ENCODE results near the gene LRRC75A.
"Not testable (repeated sequence)": the region's sequence is repeated elsewhere in the genome, so short reads cannot be mapped to it uniquely, and the experiment has no call there.

LRRC75A gene

DNA sequence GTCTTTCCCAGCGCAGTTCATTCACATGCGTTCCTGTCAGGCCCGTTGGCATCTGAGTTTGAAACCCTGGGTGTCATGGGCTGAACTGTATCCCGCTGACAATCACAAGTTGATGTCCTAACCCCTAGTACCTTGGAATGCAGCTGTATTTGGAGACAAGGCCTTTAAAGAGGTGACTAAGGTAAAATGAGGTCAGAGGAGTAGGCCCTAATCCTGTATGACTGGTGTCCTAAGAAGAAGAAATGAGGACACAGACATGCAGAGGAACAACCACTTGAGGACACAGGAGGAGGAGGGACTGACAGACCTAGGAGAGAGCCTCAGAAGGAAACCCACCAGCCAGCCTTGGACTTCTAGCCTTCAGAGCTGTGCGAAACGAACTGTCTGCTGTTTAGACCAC, 43.5 kb downstream of the LRRC75A start:
- DNase-seq: no peak

DNA sequence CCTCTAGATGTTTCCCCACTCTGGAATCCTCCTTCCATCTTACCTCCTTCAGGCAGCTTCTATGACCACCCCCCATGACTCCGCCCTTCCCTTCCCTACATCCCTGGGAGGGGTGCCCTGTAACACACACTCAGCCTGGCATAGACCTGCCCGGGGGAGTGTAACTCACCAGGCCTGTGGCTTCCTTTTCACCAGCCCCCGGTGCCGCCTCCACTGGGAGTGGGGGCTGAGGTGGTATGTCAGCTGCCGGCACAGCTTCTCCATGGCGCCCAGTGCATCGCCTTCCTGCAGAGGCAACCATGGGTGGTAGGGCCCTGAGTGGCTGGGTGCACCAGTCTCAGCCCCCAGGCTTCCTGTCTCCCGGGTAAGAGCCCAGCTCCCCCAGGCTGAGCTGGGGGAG, 44.3 kb downstream of the LRRC75A start:
- no peak for DNase-seq

DNA sequence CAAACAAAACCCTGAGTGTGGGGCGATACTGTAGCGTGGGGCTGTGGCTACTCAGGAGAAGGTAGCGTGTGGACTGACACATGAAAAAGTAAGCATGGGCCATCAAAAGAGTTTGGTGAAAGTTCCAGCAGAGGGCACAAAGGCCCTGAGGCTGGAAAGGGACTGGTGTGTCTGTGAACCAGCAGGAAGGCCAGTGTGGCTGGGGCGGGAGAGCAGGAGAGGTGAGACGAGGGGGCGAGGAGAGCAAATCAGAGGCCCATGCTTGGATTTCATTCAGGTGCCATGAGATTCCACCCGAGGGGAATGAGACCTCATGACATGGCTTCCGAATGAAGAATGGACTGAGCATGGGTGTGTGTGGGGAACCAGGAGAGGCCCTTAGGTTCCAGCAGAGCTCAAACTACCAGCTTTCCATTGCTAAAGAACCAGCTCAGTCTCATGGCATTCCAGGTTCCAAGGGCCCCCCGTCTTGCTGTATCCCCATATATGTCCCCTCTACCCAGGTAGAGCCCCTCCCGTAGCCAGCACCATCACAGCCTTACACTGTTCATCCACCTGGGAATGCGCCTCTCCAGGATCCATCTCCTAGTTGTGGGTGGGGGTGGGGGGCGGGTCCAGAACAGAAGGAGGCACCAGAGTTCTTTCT, 45.5 kb downstream of the LRRC75A start:
- no peak for DNase-seq

DNA sequence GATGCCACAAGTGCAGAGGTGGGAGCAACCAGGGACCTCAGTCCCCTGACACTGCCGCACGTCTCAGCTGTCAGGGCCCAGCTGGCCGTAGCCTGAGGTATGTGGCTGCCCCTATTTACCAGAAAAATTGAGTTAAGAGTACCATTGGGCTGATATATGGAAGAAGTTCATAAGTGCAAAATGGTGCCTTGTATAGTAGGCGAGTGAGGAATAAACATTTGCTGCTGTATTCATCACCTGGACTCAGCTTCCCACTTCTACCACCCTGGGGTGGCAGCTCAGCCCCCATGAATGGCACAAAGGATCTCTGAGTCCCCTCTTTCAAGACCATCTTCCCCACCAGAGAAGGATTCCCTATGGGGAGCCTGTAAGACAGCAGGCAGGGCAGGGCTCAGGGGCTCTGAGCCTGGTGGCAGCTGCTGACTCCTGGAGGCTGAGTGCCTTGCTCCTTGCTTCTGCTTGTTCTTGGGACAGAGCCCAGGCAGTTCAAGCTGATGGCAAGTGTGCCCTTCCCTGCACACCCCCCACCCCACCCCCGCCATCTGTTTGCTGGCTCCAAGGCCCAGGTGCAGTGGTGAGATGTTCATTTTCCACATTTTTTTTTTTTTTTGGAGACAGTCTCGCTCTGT, 47.6 kb downstream of the LRRC75A start:
- no peak for DNase-seq

DNA sequence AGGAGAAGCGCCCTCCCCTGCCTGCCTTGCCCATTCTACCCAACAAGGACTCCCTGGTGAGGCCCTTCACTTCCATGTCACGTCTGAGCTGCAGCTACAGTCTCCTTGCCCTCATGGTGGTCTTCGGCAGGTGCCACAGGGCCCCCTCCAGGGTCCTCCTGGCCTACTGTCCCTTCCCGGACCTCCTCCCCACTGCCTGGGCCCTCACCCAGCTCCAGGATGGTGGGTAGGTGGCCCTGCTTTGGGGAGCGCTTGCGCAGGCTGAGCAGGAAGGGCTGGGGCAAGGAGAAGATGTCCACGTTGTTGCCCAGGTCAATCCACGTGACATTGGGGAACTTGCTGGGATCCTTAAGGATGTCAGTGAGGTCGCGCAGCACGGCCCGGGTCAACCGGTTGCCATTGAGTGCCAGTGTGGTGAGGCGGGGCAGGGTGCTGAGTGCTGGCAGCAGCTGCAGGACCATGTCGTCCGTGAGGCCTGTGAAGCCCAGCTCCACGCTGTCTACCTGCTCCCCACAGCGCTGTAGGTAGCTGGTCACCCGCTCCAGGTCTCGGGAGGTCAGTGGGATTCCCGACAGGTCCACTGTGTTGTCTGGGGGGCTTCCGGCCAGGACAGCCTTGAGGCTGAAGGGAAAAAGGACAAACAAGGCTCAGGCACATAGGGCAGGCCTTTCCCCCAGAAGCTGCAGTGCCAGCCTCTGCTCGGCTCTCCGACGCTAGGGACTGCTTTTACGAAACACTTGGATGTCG, 48.3 kb downstream of the LRRC75A start:
- DNase-seq: peak; percentile 28

DNA sequence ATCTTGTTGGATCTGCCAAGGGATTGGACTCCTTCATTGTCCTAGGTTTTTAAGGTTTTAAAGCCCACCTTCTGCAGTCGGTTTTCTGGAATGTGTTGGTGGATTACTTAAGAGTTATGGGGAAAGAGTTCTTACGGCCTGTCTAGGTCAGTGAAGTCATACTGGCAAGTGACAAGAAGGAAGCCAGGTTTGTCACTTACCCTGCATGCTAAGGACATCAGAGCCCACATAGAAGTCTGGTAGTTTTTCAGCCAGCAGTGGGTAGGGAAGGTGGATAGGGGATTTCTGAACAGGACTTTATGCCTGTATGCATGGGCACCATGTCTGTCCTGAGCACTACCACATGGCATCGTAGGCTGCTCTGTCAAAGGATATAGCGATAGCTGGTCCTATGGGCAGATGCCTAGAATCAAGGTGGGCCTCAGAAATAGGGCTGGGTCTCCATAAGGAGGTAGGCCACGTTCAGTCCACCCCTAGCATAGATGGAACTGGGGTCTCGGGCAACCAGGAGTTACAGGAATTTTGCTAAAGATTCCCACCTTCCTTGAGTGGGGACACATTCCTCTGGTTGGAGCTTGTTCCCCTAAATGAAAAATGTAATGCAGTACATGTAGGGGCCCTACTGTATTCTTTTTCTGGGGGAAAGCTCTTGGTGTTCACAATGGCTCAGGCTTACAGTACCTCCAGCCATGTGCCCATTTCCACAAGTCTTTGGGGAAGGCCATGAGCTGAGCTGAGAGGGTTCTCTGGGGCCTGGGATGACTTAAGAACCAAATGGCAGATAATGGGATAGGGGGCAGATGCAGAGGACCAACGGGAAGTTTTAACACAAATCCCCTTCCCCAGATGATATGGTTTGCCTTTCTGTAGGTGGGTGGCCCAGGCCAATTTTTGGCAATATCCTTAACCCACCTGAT, 49.1 kb downstream of the LRRC75A start:
- DNase-seq: no peak

DNA sequence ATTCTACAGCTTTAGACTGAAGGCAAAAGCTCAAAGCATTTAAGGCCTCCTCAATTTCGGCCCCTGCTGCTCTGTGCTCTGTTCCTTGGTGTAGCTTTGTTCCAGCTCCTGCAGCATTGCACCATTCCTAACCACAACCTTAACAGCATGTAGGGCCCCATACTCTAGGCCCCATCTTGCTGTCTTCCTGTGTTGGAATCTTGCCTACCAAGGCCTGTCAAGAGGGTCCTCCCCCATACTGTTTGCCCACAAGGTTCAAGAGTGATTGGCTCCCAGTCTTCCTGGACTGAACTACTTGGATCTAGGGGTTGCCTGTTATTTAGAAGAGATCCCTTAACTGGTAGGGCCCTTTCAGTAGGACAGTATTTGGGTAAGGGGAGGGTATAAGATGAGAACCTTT, 49.9 kb downstream of the LRRC75A start:
- DNase-seq: no peak

DNA sequence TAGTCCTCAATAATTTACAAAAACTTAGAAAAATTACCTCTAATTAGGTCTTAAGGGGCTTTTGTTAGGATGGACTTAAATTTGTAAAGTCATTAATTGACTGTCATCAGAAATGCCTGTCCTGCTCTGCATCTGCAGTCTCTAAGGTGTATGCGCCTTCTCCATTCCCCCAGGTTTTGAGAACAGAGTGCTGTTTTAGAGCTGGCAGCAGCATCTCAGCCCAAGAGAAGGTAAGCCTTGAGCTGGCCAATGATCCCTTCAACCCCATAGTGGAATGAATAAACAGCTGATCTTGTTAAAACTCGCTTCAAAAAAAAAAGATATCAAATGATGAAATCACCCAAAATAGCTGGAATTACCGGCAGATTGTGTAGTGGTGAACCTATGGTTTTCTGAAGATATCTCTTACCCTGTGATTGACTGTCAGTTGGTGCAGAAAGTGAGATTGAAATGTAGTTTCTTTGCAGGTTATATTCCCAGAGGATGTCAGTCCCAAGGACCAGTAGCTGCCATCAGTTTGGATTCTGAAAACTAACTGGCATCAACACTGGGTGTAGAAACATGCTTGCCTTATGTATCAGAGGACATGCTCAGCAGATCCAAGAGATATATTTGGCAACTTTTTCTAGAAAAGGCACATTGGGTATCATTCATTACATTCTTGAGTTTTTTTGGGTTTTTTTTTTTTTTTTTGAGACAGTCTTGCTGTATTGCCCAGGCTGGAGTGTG, 50.9 kb downstream of the LRRC75A start:
- no peak for DNase-seq

DNA sequence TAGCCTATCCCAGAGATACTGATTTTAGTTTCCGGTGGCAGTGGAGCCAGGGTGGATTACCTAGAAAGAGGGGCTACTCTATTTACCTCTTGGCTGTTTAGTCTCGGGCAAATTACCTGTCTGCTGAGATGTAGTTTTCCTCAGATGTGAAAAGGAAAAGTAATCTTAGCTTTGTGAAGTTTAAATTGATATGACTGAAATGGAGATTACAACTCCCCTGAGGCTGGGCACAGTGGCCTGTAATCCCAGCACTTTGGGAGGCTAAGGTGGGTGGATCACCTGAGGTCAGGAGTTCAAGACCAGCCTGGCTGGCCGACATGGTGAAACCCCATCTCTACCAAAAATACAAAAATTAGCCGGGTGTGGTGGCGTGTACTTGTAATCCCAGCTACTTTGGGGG, 51.6 kb downstream of the LRRC75A start:
- not testable (repeated sequence) for DNase-seq

DNA sequence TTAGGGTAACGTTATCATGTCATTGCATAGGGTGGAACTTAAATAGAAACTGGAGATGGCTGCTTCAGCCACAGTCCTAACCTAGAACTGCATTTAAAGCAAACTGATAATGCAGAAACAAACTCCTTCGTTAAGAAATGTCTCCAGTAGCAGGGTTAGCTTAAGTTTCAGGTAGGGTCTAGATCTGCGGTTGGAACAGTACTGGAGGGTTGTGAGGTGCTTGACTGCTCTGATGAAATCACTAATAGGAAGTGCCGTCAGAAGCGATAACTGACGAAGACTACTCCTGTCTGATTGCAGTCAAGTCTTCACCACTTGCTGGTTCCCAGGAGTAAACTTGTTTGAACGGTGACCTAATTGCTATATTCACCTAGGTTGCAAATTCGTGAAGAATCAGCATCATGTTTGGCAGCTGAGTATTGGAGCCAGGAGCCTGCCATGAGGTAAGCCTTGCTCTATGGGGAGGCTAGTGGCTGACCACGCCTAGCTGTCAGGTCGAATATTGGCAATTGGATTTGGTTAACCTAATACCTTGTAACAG, 52.1 kb downstream of the LRRC75A start:
- no peak for DNase-seq

DNA sequence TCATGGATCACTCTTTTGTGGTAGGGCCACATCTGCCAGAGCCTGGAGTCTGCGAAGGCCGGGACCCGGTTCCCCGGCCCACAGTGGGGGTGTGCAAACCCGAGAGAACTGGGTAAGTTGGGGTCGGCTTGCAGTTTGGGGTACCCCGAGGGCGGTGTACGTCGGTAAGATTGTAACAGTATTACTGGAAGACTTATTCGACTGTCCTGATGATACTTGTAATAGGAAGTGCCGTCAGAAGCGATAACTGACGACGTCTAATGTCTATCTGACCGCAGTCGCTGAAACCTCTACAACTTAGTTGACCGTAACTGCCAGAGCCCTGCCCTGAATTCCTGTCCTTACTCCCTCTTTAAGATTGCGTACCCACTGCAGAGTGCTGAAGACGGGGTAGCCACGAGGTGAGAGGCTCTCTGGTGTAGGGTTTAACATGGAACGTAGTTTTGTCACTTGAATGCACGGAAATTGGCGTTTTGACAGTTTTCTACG, 52.6 kb downstream of the LRRC75A start:
- DNase-seq: peak; percentile 28

DNA sequence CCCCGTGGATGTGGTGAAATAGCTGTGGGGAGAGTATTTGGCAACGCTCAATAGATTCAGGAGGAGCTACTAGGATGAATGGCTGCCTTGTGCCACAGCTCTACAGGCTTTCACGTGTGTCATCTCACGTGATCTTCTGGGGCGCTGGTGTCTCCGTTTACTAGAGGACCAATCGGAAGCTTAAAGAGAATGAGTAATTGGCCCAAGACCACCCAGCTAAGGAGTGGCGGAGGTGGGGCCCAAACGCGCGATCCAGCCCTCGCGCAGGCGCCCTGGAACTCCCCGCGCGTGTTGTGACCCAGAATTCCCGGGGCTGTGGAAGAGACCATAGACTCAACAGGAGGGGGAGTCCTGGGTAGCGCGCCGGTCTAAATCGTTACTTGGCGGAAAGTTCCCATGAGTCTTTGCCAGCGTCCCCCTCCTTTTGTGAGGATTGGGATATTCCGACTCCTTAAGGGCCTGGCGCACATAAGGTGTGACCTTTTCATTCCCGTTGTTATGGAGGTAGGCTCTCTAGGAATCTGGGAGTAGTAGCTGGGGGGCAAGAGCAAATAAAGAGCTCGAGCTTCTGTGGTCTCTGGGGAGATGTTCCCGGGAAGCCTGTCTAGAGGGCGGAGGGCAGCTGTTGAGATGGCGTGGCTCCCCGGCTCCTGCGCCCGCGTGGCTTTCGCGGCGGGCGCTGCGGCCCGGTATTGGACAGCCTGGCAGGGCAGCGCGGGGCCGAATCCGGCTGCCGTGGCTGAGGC, 53.3 kb downstream of the LRRC75A start:
- peak; percentile 89 for DNase-seq

DNA sequence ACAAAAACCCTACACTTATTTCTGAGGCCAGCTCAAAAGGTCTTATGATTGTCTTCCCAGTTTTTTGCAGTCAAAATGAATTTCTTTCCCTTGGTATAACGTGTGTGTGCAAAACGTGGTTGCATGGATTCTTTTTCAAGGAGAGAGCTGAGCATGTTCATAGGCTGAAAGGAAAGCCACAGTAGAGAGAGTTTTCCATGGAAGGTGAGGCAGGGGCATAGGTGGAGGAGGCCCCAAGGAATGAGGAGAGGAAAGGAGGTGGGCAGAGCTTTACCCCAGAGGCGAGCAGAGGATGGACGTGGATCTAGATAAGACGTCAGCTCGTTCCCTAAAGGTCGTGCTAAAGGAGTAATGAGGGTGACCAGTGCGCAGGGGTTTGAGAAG, 53.8 kb downstream of the LRRC75A start:
- DNase-seq: no peak

DNA sequence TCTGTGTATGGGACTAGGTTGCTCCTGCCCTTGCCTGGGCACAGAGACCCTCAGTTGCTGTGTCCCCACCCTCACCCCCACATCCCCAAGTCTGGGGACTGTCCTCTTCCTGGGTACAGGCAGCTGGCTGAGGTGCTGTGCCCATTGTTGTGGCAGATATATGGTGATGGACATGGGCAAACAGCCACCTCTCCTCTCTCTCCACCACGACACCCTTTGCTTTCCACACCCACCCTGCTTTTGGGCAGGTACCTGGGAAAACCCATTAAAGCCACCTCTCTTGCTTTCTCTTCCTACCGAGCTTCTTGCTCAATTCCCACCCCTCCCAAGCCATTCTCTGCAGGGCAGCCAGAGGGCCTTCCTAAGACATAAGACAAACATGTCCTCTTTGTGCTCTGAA, 54.9 kb downstream of the LRRC75A start:
- DNase-seq: no peak

DNA sequence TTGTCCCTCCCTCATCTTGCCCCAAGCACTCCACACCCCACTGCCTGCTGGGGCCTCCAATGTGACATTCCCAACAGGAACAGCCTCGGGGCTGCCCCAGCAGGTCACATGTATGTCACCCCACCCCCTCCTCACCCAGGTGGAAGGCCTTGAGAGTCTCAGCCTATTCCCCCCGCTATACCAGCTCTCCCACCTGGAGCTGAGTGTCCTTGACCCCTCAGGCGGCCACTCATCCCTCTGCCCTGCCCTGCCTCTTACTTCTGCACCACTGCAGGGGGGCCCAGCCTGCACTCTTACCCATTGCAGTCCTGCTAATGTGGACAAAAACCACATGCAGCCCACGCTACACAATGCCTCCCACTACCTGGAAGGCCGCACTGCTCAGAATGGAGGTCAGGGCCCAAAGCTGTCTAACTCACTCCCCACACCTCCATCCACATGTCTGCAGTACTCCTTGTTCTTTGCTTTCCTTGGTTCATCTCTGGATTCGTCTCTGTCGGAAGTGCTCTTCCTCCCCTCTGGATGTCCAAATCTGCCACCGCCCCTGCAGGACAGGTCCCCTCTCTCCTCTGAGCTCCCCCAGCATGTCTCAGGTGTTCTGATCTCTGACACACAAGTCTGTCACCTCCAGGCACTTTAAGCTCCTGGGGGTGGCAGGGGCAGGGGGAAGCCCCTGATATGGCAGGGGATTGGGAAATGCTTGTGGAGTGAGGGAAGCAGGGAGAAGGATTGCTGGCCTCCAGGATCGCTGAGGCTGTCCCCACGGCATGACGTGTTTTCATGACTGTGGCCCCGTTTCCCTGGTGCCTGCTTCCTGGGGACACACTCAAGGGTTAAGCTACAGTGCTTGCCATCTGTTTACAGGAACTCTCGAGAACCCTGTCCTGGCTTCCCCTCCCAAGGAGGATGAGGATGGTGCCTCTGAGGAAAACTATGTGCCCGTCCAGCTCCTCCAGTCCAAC, 55.8 kb downstream of the LRRC75A start:
- DNase-seq: no peak

DNA sequence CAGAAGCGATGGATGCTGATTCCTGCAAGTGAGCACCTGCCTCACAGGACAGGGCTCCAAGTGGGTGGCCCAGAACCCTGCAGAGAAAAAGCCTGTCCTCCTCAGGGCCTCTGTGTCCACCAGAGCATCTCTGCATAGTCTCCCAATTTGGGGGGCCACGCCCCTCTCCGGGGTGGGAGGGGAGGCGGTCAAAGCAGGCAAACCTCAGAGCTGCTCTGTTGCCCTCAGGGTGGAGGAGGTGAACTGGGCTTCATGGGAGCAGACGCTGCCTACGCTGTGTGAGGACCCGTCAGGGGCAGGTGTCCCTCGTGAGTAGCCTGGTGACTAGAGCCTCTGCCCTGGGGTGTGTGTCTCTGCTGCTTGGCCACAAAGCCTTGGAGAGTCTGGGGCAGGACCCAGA, 57.3 kb downstream of the LRRC75A start:
- DNase-seq: no peak

DNA sequence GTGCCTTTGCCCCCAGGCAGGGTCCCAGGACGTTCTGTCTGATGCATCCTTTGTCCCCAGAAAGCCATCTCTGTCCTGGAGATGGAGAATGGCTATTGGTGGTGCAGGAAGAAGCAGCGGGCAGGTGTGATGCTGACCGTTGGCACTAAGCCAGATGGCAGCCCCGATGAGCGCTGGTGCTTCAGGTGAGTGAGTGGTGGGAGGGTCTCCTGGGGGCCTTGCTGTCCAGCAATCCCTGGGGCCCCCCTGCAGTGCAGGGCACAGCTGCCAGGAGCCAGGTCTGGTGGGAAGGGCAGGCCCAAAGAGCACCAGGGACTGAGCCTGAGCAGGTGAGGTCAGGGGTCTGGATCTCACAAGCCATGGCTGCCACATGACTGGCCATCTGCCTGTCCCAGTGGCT, 58.5 kb downstream of the LRRC75A start:
- DNase-seq: no peak

DNA sequence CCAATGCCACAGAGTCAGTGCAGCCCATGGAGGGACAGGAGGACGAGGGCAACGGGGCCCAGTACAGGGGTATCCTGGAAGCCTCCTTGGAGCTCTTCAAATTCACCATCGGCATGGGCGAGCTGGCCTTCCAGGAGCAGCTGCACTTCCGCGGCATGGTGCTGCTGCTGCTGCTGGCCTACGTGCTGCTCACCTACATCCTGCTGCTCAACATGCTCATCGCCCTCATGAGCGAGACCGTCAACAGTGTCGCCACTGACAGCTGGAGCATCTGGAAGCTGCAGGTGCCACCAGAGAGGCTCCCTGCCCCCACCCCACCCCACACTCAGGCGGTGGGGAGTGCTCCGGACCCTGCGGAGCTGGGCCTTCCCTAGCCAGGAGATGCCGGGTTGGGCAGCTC, 60.0 kb downstream of the LRRC75A start:
- DNase-seq: no peak

DNA sequence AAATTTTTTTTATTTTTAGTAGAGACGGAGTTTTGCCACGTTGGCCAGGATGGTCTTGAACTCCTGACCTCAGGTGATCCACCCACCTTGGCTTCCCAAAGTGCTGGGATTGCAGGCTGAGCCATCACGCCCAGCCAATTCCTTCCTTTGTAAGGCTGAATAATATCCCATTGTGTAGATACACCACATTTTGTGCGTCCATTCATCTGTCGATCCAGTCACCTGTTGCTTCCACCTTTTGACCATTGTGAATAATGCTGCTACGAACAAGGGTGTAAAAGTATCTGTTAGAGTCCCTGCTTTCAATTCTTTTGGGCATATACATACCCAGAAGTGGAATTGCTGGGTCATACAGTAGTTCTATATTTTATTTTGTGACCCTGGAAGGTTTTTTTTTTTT, 61.3 kb downstream of the LRRC75A start:
- no peak for DNase-seq

DNA sequence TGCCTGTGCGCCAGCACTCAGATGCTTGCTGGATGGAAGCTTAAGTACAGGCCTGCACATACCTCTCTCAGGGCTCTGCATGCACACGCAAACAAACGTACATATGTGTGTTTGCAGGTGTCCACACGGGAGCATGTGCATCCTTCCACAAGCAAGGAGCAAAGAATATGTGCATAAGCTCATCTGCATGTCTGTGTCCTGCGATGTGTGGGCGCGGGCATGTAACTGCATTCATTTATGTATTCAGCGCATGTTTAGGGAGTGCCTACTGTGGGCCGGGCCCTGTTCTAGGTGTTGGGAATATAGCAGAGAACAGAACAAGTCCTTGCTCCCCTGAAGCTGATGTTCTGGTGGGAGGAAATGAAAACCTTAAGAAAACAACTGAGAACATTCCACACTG, 62.9 kb downstream of the LRRC75A start:
- no peak for DNase-seq

Measured in stimulated activated CD4-positive, alpha-beta T cell treated with anti-CD3 and anti-CD28 coated beads, Interleukin-12 subunit alpha, Interleukin-12 subunit beta, amount 100 ng/mL, for 4 hours (primary cell).